ENCODE data around the gene CNST. TPM values are rescaled to one million over a fixed set of nuclear protein-coding genes. Genes with fewer than 3 reads are reported as not detected.
A peak's percentile ranks its signal among the peaks of the same experiment; 100 is the strongest.

The CNST gene
- total and polyA plus RNA-seq, 9 of the 15 experiments (the other 6 are each of a cell fraction or from before 2014, with no cell fraction given), result 17.0 to 55.3 (median 30.8) TPM

DNA sequence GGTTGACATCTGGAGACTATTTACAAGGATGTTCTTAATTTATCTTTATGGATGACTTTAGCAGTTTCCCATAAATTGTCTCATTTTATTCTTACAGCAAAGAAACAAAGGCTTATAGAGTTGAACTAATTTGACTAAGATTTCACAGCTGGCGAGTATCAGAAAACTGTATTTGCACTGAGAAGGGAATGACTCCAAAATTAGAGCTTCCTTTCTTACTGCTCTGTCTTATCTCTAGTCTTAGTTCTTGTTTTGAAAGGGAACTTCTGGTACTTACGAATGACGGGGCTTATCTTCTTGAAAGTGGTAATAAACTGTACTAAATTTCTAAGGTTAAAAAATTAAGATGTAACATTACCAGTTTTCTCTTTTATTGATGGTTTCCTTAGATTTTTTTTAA is 13.6 kb downstream of the CNST start (continued):
- TF ChIP-seq, protein P1, sequence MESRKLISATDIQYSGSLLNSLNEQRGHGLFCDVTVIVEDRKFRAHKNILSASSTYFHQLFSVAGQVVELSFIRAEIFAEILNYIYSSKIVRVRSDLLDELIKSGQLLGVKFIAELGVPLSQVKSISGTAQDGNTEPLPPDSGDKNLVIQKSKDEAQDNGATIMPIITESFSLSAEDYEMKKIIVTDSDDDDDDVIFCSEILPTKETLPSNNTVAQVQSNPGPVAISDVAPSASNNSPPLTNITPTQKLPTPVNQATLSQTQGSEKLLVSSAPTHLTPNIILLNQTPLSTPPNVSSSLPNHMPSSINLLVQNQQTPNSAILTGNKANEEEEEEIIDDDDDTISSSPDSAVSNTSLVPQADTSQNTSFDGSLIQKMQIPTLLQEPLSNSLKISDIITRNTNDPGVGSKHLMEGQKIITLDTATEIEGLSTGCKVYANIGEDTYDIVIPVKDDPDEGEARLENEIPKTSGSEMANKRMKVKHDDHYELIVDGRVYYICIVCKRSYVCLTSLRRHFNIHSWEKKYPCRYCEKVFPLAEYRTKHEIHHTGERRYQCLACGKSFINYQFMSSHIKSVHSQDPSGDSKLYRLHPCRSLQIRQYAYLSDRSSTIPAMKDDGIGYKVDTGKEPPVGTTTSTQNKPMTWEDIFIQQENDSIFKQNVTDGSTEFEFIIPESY (CRISPR knock-in tag; IDR thresholded peaks at IDR 0.05), result no peak
- TF ChIP-seq RNF2 (IDR thresholded peaks at IDR 0.05), result no peak
- no peak for TF ChIP-seq PURB (CRISPR knock-in tag; IDR thresholded peaks at IDR 0.05; ENCODE audit: low read depth)
- TF ChIP-seq SMARCA4 (IDR thresholded peaks at IDR 0.05), result peak; percentile 65
- TF ChIP-seq ZNF76 (CRISPR knock-in tag; IDR thresholded peaks at IDR 0.05; ENCODE audit: borderline replicate concordance), result no peak
- TF ChIP-seq GABPA (tag; conservative IDR thresholded peaks at IDR 0.05; ENCODE audit: low read depth), result peak; percentile 12; the same call in 1 of the 2 replicates
- TF ChIP-seq, protein P2, sequence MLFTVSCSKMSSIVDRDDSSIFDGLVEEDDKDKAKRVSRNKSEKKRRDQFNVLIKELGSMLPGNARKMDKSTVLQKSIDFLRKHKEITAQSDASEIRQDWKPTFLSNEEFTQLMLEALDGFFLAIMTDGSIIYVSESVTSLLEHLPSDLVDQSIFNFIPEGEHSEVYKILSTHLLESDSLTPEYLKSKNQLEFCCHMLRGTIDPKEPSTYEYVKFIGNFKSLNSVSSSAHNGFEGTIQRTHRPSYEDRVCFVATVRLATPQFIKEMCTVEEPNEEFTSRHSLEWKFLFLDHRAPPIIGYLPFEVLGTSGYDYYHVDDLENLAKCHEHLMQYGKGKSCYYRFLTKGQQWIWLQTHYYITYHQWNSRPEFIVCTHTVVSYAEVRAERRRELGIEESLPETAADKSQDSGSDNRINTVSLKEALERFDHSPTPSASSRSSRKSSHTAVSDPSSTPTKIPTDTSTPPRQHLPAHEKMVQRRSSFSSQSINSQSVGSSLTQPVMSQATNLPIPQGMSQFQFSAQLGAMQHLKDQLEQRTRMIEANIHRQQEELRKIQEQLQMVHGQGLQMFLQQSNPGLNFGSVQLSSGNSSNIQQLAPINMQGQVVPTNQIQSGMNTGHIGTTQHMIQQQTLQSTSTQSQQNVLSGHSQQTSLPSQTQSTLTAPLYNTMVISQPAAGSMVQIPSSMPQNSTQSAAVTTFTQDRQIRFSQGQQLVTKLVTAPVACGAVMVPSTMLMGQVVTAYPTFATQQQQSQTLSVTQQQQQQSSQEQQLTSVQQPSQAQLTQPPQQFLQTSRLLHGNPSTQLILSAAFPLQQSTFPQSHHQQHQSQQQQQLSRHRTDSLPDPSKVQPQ (CRISPR knock-in tag; IDR thresholded peaks at IDR 0.05; ENCODE audit: borderline replicate concordance), result no peak
- TF ChIP-seq ZKSCAN1 (IDR thresholded peaks at IDR 0.05; ENCODE audit: low read depth, low read length), result no peak
- no peak for TF ChIP-seq KAT8 (IDR thresholded peaks at IDR 0.05; ENCODE audit: low read depth)
- no peak for TF ChIP-seq FIP1L1 (IDR thresholded peaks at IDR 0.05; ENCODE audit: low read depth, low read length, poor library complexity, severe bottlenecking)
- TF ChIP-seq ZNF695 (CRISPR knock-in tag; IDR thresholded peaks at IDR 0.05), result no peak
- TF ChIP-seq TBL1XR1 (IDR thresholded peaks at IDR 0.05; ENCODE audit: low read length in 2 of 2), result 0 out of 4 replicates have a peak, but pooled peaks of 1 of the 2 experiments have one; percentile 60
- no peak for TF ChIP-seq NFE2L1 (tag; IDR thresholded peaks at IDR 0.05; ENCODE audit: borderline replicate concordance, low read depth)
- TF ChIP-seq, protein P3, sequence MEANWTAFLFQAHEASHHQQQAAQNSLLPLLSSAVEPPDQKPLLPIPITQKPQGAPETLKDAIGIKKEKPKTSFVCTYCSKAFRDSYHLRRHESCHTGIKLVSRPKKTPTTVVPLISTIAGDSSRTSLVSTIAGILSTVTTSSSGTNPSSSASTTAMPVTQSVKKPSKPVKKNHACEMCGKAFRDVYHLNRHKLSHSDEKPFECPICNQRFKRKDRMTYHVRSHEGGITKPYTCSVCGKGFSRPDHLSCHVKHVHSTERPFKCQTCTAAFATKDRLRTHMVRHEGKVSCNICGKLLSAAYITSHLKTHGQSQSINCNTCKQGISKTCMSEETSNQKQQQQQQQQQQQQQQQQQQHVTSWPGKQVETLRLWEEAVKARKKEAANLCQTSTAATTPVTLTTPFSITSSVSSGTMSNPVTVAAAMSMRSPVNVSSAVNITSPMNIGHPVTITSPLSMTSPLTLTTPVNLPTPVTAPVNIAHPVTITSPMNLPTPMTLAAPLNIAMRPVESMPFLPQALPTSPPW (CRISPR knock-in tag; IDR thresholded peaks at IDR 0.05), result 0 out of 2 replicates have a peak, but pooled peaks have one; percentile 7
- 0 out of 2 replicates have a peak, but pooled peaks have one; percentile 16 for TF ChIP-seq NFIC (IDR thresholded peaks at IDR 0.05)
- no peak for TF ChIP-seq ZNF3 (CRISPR knock-in tag; IDR thresholded peaks at IDR 0.05)
- TF ChIP-seq ZNF79 (CRISPR knock-in tag; IDR thresholded peaks at IDR 0.05; ENCODE audit: low read depth), result 0 out of 2 replicates have a peak, but pooled peaks have one; percentile 32
- peak; percentile 50; the same call in 1 of the 2 replicates for TF ChIP-seq JUND (IDR thresholded peaks at IDR 0.05; ENCODE audit: borderline replicate concordance, low read depth, low read length)
- no peak; the same call in 2 of the 3 replicates for TF ChIP-seq JUND (tag; IDR thresholded peaks at IDR 0.05; ENCODE audit: borderline replicate concordance, low read depth, low read length)
- peak; percentile 79 for TF ChIP-seq ARID1B (IDR thresholded peaks at IDR 0.05)
- peak; percentile 53; the same call in 1 of the 2 replicates for TF ChIP-seq TEAD4 (IDR thresholded peaks at IDR 0.05; ENCODE audit: low read length)
- TF ChIP-seq TEAD4 (CRISPR knock-in tag; IDR thresholded peaks at IDR 0.05; ENCODE audit: borderline replicate concordance), result no peak
- no peak for TF ChIP-seq ARHGAP35 (IDR thresholded peaks at IDR 0.05; ENCODE audit: partially characterized antibody)
- 0 out of 2 replicates have a peak, but pooled peaks have one; percentile 59 for TF ChIP-seq ZNF644 (tag; IDR thresholded peaks at IDR 0.05; ENCODE audit: low read depth)

Data from K562 (cell line).